ENCODE data around the gene RNF13.

DNA sequence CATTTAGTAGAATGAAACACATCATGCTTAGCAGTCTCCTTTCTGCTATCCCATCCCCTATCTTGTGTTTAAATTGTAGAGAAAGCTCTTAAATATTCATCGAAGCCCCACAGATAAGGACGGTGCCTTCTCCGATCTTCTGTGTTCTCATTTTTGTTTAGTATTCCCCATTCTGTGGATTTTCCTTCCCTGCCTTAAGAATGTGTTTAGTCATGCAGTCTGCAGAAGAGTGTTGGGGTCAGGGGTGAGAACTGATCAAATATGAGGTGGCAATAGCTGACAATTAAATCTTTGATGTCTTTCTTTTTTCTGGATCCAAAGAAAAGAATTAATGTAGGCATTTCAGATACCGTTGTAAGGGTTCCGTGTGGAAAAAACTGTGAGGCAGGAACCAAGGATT is 11.4 kb upstream of the RNF13 start:
- no peak for TF ChIP-seq EZH2 (IDR thresholded peaks at IDR 0.05; ENCODE audit: low read length, unreplicated experiment)
- TF ChIP-seq, protein P1, sequence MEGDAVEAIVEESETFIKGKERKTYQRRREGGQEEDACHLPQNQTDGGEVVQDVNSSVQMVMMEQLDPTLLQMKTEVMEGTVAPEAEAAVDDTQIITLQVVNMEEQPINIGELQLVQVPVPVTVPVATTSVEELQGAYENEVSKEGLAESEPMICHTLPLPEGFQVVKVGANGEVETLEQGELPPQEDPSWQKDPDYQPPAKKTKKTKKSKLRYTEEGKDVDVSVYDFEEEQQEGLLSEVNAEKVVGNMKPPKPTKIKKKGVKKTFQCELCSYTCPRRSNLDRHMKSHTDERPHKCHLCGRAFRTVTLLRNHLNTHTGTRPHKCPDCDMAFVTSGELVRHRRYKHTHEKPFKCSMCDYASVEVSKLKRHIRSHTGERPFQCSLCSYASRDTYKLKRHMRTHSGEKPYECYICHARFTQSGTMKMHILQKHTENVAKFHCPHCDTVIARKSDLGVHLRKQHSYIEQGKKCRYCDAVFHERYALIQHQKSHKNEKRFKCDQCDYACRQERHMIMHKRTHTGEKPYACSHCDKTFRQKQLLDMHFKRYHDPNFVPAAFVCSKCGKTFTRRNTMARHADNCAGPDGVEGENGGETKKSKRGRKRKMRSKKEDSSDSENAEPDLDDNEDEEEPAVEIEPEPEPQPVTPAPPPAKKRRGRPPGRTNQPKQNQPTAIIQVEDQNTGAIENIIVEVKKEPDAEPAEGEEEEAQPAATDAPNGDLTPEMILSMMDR (conservative IDR thresholded peaks at IDR 0.05; ENCODE audit: low read depth, low read length) = no peak
- TF ChIP-seq EZH2phosphoT487 (IDR thresholded peaks at IDR 0.05; ENCODE audit: borderline replicate concordance, low read length) = no peak
